Measurements from ENCODE around the gene ARF6. TPM values are rescaled to one million over a fixed set of nuclear protein-coding genes. Genes with fewer than 3 reads are reported as not detected.
"Not testable (repeated sequence)": the region's sequence is repeated elsewhere in the genome, so short reads cannot be mapped to it uniquely, and the experiment has no call there.

Gene ARF6
- total RNA-seq, 1 donor from 2014 or later: 55.3 TPM

DNA sequence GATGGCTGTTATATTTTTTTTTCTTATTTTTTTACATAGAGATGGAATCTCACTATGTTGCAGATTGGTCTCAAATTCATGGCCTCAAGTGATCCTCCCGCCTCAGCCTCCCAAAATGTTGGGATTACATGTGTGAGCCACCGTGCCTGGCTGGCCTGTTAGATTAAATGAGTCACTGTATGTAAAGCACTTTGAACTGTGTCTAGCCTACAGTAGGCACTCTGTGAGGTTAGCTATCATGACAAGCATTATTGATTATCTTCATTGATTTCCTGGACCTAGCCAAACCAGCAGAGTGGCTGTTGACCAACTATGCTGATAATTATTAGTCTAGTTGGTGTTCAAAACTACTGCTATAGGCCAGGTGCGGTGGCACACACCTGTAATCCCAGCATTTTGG is 42.6 kb downstream of the ARF6 start:
- H3K9me3 Mint-ChIP-seq (ENCODE audit: unreplicated experiment): peaks cover 11% of the 10 kb centered on the region
- peaks cover 2% of the 10 kb centered on the region for H3K4me1 Mint-ChIP-seq (ENCODE audit: unreplicated experiment)
- peaks cover 2% of the 10 kb centered on the region for H3K27me3 Mint-ChIP-seq (ENCODE audit: unreplicated experiment)
- H3K27ac Mint-ChIP-seq (ENCODE audit: unreplicated experiment): no peak overlapping the region
- no peak for DNase-seq (ENCODE audit: low spot score)
- TF ChIP-seq, protein P1, sequence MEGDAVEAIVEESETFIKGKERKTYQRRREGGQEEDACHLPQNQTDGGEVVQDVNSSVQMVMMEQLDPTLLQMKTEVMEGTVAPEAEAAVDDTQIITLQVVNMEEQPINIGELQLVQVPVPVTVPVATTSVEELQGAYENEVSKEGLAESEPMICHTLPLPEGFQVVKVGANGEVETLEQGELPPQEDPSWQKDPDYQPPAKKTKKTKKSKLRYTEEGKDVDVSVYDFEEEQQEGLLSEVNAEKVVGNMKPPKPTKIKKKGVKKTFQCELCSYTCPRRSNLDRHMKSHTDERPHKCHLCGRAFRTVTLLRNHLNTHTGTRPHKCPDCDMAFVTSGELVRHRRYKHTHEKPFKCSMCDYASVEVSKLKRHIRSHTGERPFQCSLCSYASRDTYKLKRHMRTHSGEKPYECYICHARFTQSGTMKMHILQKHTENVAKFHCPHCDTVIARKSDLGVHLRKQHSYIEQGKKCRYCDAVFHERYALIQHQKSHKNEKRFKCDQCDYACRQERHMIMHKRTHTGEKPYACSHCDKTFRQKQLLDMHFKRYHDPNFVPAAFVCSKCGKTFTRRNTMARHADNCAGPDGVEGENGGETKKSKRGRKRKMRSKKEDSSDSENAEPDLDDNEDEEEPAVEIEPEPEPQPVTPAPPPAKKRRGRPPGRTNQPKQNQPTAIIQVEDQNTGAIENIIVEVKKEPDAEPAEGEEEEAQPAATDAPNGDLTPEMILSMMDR (IDR thresholded peaks at IDR 0.05; ENCODE audit: unreplicated experiment): no peak
- peaks cover 8% of the 10 kb centered on the region for H3K36me3 Mint-ChIP-seq (ENCODE audit: low read depth, unreplicated experiment)
- H3K4me3 Mint-ChIP-seq (ENCODE audit: unreplicated experiment): no peak overlapping the region

DNA sequence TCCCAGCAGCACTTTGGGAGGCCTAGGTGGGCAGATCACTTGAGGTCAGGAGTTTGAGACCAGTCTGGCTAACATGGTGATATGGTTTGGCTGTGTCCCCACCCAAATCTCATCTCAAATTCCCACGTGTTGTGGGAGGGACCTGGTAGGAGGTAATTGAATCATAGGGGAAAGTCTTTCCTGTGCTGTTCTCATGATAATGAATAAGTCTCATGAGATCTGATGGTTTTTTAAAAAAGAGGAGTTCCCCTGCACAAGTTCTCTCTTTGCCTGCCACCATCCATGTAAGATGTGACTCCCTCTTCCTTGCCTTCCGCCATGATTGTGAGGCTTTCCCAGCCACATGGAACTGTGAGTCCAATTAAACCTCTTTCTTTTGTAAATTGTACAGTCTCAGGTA is 43.4 kb downstream of the ARF6 start:
- H3K27me3 Mint-ChIP-seq (ENCODE audit: unreplicated experiment); H3K4me1 Mint-ChIP-seq (ENCODE audit: unreplicated experiment); H3K4me3 Mint-ChIP-seq (ENCODE audit: unreplicated experiment); DNase-seq (ENCODE audit: low spot score); H3K36me3 Mint-ChIP-seq (ENCODE audit: low read depth, unreplicated experiment); H3K27ac Mint-ChIP-seq (ENCODE audit: unreplicated experiment): not testable (repeated sequence)
- peaks cover 11% of the 10 kb centered on the region for H3K9me3 Mint-ChIP-seq (ENCODE audit: unreplicated experiment)

DNA sequence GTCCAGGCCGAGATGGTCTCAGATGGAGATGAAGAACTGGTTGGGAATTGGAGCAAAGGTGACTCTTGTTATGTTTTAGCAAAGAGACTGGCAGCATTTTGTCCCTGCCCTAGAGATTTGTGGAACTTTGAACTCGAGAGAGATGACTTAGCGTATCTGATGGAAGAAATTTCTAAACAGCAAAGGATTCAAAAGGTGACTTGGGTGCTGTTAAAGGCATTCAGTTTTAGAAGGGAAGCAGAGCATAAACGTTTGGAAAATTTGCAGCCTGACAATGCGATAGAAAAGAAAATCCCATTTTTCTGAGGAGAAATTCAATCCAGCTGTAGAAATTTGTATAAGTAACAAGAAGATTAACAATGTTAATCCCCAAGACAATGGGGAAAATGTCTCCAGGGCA is 44.0 kb downstream of the ARF6 start:
- H3K4me3 Mint-ChIP-seq (ENCODE audit: unreplicated experiment); H3K4me1 Mint-ChIP-seq (ENCODE audit: unreplicated experiment); H3K27ac Mint-ChIP-seq (ENCODE audit: unreplicated experiment); H3K36me3 Mint-ChIP-seq (ENCODE audit: low read depth, unreplicated experiment); H3K27me3 Mint-ChIP-seq (ENCODE audit: unreplicated experiment); DNase-seq (ENCODE audit: low spot score): not testable (repeated sequence)
- peaks cover 11% of the 10 kb centered on the region for H3K9me3 Mint-ChIP-seq (ENCODE audit: unreplicated experiment)

DNA sequence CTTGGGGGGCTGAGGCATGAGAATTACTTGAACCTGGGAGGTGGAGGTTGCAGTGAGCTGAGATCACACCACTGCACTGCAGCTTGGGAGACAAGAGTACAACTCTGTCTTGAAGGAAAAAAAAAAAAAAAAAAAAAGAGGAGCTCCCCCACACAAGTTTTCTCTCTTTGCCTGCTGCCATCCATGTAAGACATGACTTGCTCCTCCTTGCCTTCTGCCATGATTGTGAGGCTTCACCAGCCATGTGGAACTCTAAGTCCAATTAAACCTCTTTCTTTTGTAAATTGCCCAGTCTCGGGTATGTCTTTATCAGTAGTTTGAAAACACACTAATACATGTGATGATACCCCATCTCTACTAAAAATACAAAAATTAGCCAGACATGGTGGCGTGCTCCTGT is 46.3 kb downstream of the ARF6 start:
- Mint-ChIP-seq H3K36me3 (ENCODE audit: low read depth, unreplicated experiment) (peaks cover 12% of the 10 kb centered on the region), H3K9me3 (ENCODE audit: unreplicated experiment) (peaks cover 11% of the 10 kb centered on the region)
- H3K4me3 Mint-ChIP-seq (ENCODE audit: unreplicated experiment); H3K4me1 Mint-ChIP-seq (ENCODE audit: unreplicated experiment); DNase-seq (ENCODE audit: low spot score); H3K27ac Mint-ChIP-seq (ENCODE audit: unreplicated experiment); H3K27me3 Mint-ChIP-seq (ENCODE audit: unreplicated experiment): not testable (repeated sequence)

DNA sequence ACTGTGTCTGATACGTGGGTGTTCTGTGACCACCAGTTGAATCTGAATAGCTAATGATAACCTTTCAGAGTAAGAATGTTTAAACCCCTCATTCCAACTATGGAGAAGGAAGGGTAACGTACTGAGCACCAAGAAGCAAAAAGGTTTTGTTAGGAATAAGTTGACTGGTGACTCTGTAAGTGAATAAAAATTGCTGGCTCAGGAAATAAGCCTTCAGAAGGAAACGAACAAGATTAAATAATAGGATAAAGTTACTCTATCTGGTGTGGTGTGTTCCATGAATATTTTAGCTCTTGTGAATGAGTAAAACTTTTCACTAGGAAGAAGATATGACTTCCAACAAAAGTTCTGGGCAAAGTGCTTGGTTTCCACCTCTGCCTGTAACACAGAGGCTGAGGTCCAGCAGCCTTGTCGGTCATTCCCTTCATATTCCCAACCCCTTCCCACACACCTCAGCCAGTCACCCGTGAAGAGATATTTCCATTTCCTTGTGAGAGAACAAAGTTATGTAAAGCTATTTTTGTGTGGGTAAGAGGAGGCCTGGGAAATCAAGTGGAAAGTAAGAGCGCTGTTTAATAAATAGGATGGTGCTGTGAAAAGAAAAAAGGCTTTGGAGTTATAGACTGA is 47.1 kb downstream of the ARF6 start:
- no peak overlapping the region for H3K27ac Mint-ChIP-seq (ENCODE audit: unreplicated experiment)
- TF ChIP-seq, protein P1 (IDR thresholded peaks at IDR 0.05; ENCODE audit: unreplicated experiment): no peak
- peaks cover 2% of the 10 kb centered on the region for H3K4me1 Mint-ChIP-seq (ENCODE audit: unreplicated experiment)
- H3K27me3 Mint-ChIP-seq (ENCODE audit: unreplicated experiment): no peaks in the 10 kb centered on the region
- DNase-seq (ENCODE audit: low spot score): no peak
- peaks cover 12% of the 10 kb centered on the region for H3K36me3 Mint-ChIP-seq (ENCODE audit: low read depth, unreplicated experiment)
- no peak overlapping the region for H3K4me3 Mint-ChIP-seq (ENCODE audit: unreplicated experiment)
- H3K9me3 Mint-ChIP-seq (ENCODE audit: unreplicated experiment): peaks cover 11% of the 10 kb centered on the region

DNA sequence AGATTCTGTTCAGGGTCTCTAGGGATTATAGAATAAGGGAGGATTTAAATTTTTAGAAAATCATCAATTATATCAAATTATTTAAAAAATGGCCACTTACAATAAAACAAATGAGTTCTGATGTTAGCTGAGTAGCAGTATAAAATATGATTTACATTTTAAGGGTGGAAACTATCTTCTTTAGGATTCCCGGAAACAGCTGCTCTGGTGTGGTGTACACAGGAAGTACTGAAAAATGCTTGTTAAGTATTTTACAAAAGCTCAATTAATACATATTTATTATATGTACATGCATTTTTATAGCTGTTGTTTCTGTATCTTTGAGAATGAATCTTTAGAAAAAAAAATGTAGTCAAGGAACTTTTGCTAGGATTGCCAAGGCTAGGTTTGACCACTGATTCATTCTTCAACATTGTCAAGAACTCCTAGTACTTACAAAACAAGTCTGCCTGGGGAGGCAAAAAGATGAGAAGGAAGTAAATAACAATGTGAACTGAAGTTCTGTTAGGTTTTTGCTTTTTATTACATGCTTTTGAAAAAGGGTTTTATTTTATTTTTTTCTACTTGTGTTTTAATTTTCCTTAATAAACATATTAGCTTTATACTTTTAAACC is 48.0 kb downstream of the ARF6 start:
- no peak for DNase-seq (ENCODE audit: low spot score)
- Mint-ChIP-seq H3K36me3 (ENCODE audit: low read depth, unreplicated experiment) (peaks cover 12% of the 10 kb centered on the region), H3K4me3 (ENCODE audit: unreplicated experiment) (no peak overlapping the region), H3K27me3 (ENCODE audit: unreplicated experiment) (no peaks in the 10 kb centered on the region), H3K27ac (ENCODE audit: unreplicated experiment) (no peak overlapping the region), H3K9me3 (ENCODE audit: unreplicated experiment) (peaks cover 11% of the 10 kb centered on the region), H3K4me1 (ENCODE audit: unreplicated experiment) (peaks cover 3% of the 10 kb centered on the region)
- TF ChIP-seq, protein P1 (IDR thresholded peaks at IDR 0.05; ENCODE audit: unreplicated experiment): no peak

Measured in endothelial cell (in vitro differentiated cells).